Upper lobe of right lung (tissue), 1 donor: ENCODE measurements around the gene CPVL. TPM values are rescaled to one million over a fixed set of nuclear protein-coding genes. Genes with fewer than 3 reads are reported as not detected.

Experiments used
- ATAC-seq: fragments of 200-7000 bp; cut with Tn5 transposase; one replicate; pipeline ENCODE4 v1.9.1; 2020; ENCODE audit warnings: mild to moderate bottlenecking, moderate library complexity
- DNase-seq: peaks from one replicate; pipeline ENCODE4 v3.0.0-alpha.2; 2020
- H3K27ac ChIP-seq: fragments of 200-600 bp; one replicate; pipeline ENCODE4 v1.8.0; 2022
- H3K27me3 ChIP-seq: fragments of 200-600 bp; one replicate; pipeline ENCODE4 v1.8.0; 2022; ENCODE audit warnings: mild to moderate bottlenecking
- H3K36me3 ChIP-seq: fragments of 200-600 bp; one replicate; pipeline ENCODE4 v1.8.0; 2022
- H3K4me1 ChIP-seq: fragments of 200-600 bp; one replicate; pipeline ENCODE4 v1.8.0; 2022
- H3K4me3 ChIP-seq: fragments of 200-600 bp; one replicate; pipeline ENCODE4 v1.8.0; 2022; ENCODE audit warnings: mild to moderate bottlenecking
- H3K9me3 ChIP-seq: fragments of 200-600 bp; one replicate; pipeline ENCODE4 v1.8.0; 2022
- CTCF ChIP-seq: fragments of 200-600 bp; IDR thresholded peaks from one replicate; pipeline ENCODE4 v1.8.0; 2022; ENCODE audit warnings: antibody characterized with exemption
- intact Hi-C: fragments of 100-400 bp; cut with DNase I; formaldehyde crosslinking; loops from one replicate; pipeline ENCODE4 v1.11.0; 2022
- total RNA-seq: library from RNA; stranded (reverse); fragmentation: NEBNext Ultra II Directional; extraction: Animal tissue kit (Norgen Biotek cat#: 25700); gene quantifications from one replicate; pipeline ENCODE4 v1.2.1, GENCODE V29; 2021
- donor health status: DM: no; HTN: yes; CAD: no; lungs with severe emphysema.

Gene CPVL
- total RNA-seq, 1 donor from 2014 or later, result 31.9 TPM

DNA sequence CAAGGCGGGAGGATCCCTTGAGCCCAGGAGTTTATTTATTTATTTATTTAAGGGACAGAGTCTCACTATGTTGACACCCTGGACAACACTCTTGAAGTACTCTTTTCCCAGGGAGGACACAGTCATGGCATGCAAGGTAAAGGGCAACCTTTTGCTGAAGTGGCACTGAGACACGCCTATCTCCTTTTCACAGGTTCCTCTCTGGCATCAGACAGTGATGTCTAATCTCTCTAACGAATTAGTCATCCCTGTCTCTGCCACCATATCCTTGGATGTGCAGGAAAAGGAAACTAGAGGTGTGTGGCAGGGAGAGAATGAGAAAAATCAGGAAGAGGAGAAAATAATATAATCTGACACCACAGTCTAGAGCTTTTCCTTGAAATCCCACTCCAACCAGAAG is 19.5 kb downstream of the CPVL start:
- no peak for ATAC-seq
- TF ChIP-seq CTCF, result no peak

DNA sequence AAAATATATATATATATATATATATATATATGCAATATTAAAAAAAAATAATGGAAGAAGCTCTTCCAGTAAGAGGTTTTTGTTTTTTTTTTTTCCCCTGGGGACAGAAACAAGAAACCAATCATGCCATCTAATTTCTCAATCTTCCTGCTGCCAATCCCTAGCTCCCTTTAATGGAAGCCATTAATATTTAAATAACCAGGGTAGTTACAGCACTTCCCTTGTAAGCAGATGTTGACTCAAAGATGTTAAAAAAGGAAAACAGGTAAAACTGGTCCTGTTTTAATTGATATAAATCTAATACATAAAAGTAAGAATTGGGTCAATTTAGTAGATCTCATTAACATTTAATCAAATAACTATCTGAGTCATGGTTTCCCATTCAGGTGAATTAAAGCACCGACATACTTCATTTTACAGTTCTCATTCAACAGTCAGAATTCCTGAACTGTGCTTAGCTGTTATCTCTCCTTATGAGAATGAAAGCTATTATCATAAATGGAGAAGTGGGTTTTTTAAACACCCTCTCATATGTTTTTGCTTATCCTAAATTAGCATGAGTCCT is 22.6 kb downstream of the CPVL start:
- H3K36me3 ChIP-seq, result no peaks in the 10 kb centered on the region

More for the DNA sequence above, 19.5 kb downstream of the CPVL start:
- H3K36me3 ChIP-seq, result no peaks in the 10 kb centered on the region
- no peaks in the 10 kb centered on the region for H3K9me3 ChIP-seq
- intact Hi-C loops, result no loop called here
- H3K4me3 ChIP-seq, result no peak overlapping the region
- no peaks in the 10 kb centered on the region for H3K27me3 ChIP-seq
- no peak for DNase-seq
- H3K4me1 ChIP-seq, result no peaks in the 10 kb centered on the region
- no peak overlapping the region for H3K27ac ChIP-seq

DNA sequence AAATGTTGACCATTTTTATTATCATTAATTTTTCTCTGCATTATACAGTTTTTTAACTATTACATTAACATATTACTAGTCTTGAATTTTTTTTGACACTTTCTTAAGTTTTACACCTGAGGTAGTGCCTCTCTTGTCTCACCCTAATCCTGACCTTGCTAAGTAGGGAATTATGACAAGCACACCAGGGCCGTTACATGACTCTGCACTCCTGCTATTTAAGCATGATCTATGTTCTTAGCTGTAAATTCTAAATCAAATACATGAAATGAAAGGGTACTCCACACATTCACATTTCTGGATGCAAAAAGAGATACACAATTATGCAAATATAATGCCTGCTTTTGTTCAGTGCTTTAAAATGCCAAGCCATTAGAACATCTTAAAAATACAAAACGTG is 23.6 kb downstream of the CPVL start:
- Histone ChIP-seq H3K27me3 (no peaks in the 10 kb centered on the region), H3K9me3 (no peaks in the 10 kb centered on the region), H3K4me1 (no peaks in the 10 kb centered on the region), H3K27ac (no peak overlapping the region), H3K4me3 (no peak overlapping the region), H3K36me3 (no peaks in the 10 kb centered on the region)
- intact Hi-C loops, result no loop called here
- no peak for TF ChIP-seq CTCF
- no peak for DNase-seq
- no peak for ATAC-seq

More for the DNA sequence above, 22.6 kb downstream of the CPVL start:
- H3K9me3 ChIP-seq, result no peaks in the 10 kb centered on the region
- no peak for DNase-seq
- H3K4me1 ChIP-seq, result no peaks in the 10 kb centered on the region
- intact Hi-C loops, result no loop called here
- no peak for TF ChIP-seq CTCF
- no peak overlapping the region for H3K4me3 ChIP-seq
- ATAC-seq, result no peak
- no peaks in the 10 kb centered on the region for H3K27me3 ChIP-seq
- no peak overlapping the region for H3K27ac ChIP-seq

GRCh38 chr7:29122081-29122480 is 24.3 kb downstream of the CPVL start:
- H3K36me3 ChIP-seq, result no peaks in the 10 kb centered on the region
- H3K9me3 ChIP-seq, result no peaks in the 10 kb centered on the region
- H3K27ac ChIP-seq, result no peak overlapping the region
- intact Hi-C loops, result no loop called here
- ATAC-seq, result no peak
- no peaks in the 10 kb centered on the region for H3K27me3 ChIP-seq
- no peak for DNase-seq
- no peak for TF ChIP-seq CTCF
- H3K4me1 ChIP-seq, result no peaks in the 10 kb centered on the region
- no peak overlapping the region for H3K4me3 ChIP-seq

DNA sequence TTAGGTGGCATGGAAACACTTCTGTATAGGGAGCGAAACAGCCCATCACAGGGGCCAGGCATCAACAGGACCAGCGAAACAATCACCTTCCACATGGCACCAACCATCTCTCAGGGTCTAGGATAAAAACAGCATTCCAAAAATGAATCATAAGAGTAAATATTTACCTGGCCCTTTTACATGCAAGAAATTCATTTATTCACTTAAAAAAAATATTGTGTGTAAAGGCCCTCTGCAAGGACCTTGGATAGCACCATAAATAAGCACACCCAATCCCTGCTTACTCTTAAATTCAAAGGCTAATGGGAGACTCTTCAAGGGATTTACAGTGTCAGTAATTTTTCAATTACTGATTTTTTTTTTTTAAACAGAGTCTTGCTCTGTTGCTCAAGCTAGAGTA is 25.4 kb downstream of the CPVL start:
- Histone ChIP-seq H3K4me1 (no peaks in the 10 kb centered on the region), H3K27me3 (no peaks in the 10 kb centered on the region), H3K9me3 (no peaks in the 10 kb centered on the region), H3K27ac (no peak overlapping the region), H3K36me3 (no peaks in the 10 kb centered on the region), H3K4me3 (no peak overlapping the region)
- intact Hi-C loops, result no loop called here
- ATAC-seq (no peak), DNase-seq (no peak)
- TF ChIP-seq CTCF, result no peak

- intact Hi-C loops, result no loop called here
- no peak for DNase-seq
- Histone ChIP-seq H3K27ac (no peak overlapping the region), H3K27me3 (no peaks in the 10 kb centered on the region), H3K4me1 (peaks cover 3% of the 10 kb centered on the region), H3K9me3 (no peaks in the 10 kb centered on the region), H3K36me3 (no peaks in the 10 kb centered on the region), H3K4me3 (no peak overlapping the region)
- no peak for ATAC-seq
- TF ChIP-seq CTCF, result no peak
Observed at GRCh38 chr7:29119538-29119937, 26.8 kb downstream of the CPVL start.
